Neuron (in vitro differentiated cells): Measurements from ENCODE around the gene TPTE2.
"Not testable (repeated sequence)": the region's sequence is repeated elsewhere in the genome, so short reads cannot be mapped to it uniquely, and the experiment has no call there.

ENCODE experiments used
- H2AFZ ChIP-seq: one replicate; pipeline ENCODE4 v1.6.1; 2013; ENCODE audit warnings: low read depth, mild to moderate bottlenecking, inconsistent platforms, low read length, moderate library complexity
- H3K27me3 ChIP-seq: one replicate; pipeline ENCODE4 v1.6.1; 2013; ENCODE audit warnings: low read length; ENCODE audit not compliant: insufficient read depth
- H3K36me3 ChIP-seq: one replicate; pipeline ENCODE4 v1.6.1; 2013; ENCODE audit warnings: low read length; ENCODE audit not compliant: insufficient read depth
- H3K4me1 ChIP-seq: one replicate; pipeline ENCODE4 v1.6.1; 2013; ENCODE audit warnings: low read length; ENCODE audit not compliant: insufficient read depth
- H3K4me3 ChIP-seq: 2 replicates; pipeline ENCODE4 v1.5.1; 2013; ENCODE audit warnings: mild to moderate bottlenecking, low read length, moderate library complexity
- H3K9me3 ChIP-seq: one replicate; pipeline ENCODE4 v1.6.1; 2013; ENCODE audit warnings: low read length

TPTE2 gene

DNA sequence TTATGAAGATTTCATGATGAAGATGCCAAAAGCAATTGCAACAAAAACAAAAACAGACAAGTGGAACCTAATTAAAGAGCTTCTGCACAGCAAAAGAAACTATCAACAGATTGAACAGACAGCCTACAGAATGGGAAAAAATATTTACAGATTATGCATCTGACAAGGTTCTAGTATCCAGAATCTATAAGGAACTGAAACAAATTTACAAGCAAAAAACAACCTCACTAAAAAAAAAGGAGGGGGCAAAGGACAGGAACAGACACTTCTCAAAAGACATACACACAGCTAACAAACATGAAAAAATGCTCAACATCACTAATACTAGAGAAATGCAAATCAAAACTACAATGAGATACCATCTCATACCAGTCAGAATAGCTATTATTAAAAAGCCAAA, 35.7 kb downstream of the TPTE2 start:
- H3K27me3 ChIP-seq, H3K4me3 ChIP-seq, H3K4me1 ChIP-seq, H3K36me3 ChIP-seq, H2AFZ ChIP-seq, H3K9me3 ChIP-seq: not testable (repeated sequence)

DNA sequence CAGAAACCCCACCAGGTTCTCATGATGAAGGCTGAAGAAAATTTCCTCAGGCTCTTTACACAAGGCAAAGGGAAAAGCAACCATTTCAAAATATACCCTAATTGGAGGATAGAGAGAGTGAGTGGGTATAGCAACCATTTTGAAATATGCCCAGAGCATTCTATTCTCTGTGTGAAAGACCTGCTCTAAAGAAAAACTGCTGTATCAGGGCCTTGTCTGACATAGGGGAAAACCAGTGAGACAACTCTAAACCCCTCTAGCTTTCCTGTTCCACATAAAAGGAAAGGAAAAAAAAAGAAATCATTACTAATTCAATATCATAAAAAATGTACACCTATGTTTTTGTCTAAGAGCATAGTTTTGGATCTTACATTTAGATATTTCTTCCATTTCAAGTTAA, 42.3 kb downstream of the TPTE2 start:
- Histone ChIP-seq H3K27me3 (no peaks in the 10 kb centered on the region), H3K4me3 (no peak overlapping the region), H3K9me3 (no peaks in the 10 kb centered on the region), H3K36me3 (no peaks in the 10 kb centered on the region), H2AFZ (no peak overlapping the region), H3K4me1 (no peaks in the 10 kb centered on the region)

DNA sequence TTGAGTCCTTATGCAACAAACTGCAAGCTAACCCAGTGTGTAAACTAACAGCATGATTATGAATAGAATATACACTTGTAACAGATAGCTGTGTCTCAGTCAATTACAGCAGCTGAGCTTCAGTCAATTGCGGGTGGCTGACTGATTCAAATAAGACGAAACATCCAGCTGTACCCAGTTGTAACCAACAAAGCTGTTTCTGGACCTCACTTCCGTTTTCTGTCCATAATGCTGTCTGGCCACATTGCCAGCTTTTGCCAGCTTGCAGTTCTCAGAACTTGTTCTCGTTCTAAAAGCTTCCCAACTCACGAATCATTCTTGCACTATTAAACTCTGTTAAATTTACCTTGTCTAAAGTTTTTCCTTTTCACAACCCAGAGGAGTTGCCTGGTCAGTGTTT, 53.7 kb downstream of the TPTE2 start:
- H3K4me1 ChIP-seq, H3K27me3 ChIP-seq, H2AFZ ChIP-seq, H3K9me3 ChIP-seq, H3K4me3 ChIP-seq, H3K36me3 ChIP-seq: not testable (repeated sequence)

DNA sequence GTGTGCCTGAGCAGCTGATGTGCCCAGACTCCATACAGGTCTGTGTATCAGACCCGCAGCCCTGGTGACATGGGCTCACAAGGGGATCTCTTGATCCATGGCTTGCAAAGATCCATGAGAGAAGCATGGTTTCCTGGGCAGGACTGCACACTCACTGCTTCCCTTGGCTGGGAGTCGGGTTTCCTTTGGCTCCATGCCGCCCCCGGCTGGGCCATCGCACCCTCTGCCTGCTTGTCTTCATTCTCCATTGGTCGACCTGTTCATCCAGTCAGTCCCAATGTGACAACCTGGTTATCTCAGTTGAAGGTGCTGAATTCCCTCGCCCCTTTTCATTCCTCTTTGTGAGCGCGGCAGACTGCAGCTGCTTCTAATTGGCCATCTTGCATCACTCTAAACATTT, 101.2 kb downstream of the TPTE2 start:
- H2AFZ ChIP-seq, H3K9me3 ChIP-seq, H3K4me3 ChIP-seq, H3K4me1 ChIP-seq, H3K27me3 ChIP-seq, H3K36me3 ChIP-seq: not testable (repeated sequence)

DNA sequence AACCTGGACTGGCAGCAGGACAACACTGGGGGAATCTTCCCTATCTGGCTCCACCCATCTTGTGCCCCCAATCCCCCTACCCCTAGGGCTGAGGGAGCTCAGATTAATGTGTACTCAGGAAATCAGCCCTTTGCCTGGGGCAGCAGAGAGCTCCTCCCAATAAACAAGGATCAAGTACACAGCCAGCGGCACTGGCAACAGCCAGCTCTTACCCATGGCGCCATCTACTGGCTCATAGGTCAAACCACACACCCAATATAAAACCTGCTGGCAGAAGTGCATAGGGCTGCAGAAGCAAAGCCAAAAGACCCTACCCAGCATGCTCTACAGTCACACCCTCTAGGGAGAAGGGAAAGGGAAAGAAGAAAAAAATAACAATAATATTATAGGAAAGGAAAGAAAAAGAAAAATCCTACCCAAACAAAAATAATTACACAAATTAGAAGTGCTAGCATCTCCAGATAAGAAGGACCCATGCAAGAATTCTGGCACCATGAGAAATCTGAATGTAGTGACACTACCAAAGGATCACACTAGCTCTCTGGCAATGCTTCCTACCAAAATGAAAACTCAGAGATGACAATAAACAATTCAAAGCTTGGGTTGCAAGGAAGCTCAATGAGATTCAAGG, 122.2 kb downstream of the TPTE2 start:
- H3K4me1 ChIP-seq, H2AFZ ChIP-seq, H3K9me3 ChIP-seq, H3K27me3 ChIP-seq, H3K4me3 ChIP-seq, H3K36me3 ChIP-seq: not testable (repeated sequence)

DNA sequence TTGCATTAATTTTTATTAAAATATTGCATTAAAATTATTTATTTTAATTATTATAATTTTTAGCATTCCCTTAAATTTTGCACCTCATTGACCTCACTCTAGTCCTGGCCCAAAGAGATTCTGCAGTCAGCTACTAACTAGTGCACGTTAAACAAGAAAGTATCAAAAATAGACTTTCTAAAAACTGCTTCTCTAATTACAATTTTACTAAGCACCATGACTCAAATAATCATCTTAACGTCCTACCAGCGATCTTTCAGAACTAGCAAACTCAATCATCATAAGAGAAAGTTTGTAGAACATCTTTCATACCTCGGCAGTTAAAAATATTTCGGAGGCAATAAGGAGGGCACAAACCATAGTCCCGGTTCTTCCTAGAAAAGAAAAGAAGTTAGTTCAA, 123.6 kb downstream of the TPTE2 start:
- H3K4me3 ChIP-seq, H3K9me3 ChIP-seq, H3K4me1 ChIP-seq, H3K36me3 ChIP-seq, H2AFZ ChIP-seq, H3K27me3 ChIP-seq: not testable (repeated sequence)

DNA sequence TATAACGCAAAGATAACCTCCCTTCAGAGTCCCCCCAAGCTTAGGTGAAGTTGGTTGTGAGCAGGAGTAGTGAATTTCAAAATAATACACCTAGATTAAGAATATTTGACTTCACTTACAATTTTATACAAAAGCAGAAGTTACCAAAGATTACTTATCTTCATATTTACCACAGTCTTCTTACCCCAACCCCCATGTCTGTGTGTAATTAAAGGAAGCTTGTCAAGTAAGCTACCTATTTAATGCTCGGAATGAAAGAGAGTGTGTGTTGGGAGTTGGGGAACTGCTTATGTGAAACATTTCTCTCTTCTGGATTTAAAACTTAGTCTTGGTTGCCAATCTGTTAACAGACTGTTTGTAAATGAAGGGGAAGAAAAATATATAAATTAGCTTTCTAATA, 139.1 kb downstream of the TPTE2 start:
- not testable (repeated sequence) for H3K4me1 ChIP-seq, H3K36me3 ChIP-seq, H2AFZ ChIP-seq, H3K9me3 ChIP-seq, H3K4me3 ChIP-seq, H3K27me3 ChIP-seq

DNA sequence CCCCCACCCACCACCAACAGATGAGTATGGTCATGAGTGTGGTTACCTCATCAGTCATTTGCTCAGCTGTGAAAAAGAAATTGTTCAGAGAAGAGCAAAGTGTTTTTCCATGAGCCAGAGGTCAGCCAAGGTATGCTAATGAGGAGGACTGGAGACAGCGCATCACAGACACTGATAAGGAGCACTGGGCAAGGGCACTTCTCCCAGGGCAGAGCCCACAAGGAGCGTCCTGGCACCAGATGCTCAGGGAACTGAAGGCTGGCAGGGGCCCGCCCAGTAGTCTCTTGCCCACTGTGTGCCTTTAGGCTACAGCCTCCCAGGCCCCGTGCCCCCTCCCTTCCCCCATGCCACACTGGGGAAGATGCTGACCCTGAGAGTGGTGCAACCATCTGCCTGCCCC, 148.8 kb downstream of the TPTE2 start:
- H3K4me3 ChIP-seq, H2AFZ ChIP-seq, H3K27me3 ChIP-seq, H3K9me3 ChIP-seq, H3K4me1 ChIP-seq, H3K36me3 ChIP-seq: not testable (repeated sequence)

DNA sequence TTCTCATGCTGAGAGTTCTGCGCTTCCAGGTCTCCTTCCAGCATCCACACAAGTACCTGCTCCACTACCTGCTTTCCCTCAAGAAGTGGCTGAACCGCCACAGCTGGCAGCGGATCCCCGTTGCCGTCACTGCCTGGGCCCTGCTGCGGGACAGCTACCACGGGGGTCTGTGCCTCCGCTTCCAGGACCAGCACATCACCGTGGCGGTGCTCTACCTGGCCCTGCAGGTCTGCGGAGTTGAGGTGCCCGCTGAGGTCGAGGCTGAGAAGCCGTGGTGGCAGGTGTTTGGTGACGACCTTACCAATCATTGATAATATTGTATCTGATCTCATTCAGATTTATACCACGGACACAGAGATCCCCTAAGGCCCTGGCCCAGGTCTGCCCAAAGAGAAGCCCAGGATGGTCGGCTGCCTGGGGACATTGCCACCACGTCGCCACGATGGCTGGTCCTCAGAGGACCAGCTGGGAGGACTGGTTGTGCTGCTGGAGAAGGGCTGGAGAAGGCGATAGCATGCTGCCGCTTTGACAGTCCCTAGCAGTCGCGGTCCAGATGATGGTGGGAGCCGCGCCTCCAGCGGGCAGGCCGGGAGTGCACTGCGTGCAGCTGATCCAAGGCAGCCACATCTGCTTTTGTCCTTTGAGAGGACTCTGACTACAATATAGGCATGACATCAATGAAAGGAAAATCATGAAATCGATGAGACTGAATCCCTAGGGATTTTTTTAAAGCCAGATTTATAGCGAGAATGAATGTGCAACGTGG, 178.4 kb downstream of the TPTE2 start:
- H3K4me1 ChIP-seq, H3K27me3 ChIP-seq, H3K9me3 ChIP-seq, H3K4me3 ChIP-seq, H3K36me3 ChIP-seq, H2AFZ ChIP-seq: not testable (repeated sequence)

DNA sequence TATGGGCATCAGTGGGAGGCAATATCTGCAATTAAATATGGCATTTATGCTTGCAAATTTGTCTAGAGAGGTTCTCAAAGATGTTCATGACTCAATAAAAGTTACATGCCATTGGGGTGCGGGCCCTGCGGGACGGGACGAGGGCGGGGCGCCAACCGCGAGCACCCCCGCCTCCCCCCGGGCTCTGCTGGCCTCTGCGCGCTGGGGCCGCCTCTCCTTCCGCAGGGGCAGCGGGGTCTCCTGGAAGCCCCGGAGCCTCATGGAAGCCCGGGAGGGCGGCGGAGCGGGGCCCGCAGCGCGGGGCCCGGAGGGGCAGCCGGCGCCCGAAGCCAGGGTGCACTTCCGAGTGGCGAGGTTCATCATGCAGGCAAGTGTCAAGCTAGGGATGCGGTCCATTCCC, 179.2 kb downstream of the TPTE2 start:
- no peaks in the 10 kb centered on the region for H3K27me3 ChIP-seq
- H3K36me3 ChIP-seq: no peaks in the 10 kb centered on the region
- H3K9me3 ChIP-seq: no peaks in the 10 kb centered on the region
- no peak overlapping the region for H2AFZ ChIP-seq
- no peak overlapping the region for H3K4me3 ChIP-seq
- H3K4me1 ChIP-seq: no peaks in the 10 kb centered on the region
